HG03432 (cell line): ENCODE data around the gene CFAP90.

Experiments used
- ATAC-seq: cut with Tn5 transposase; IDR thresholded peaks from one replicate; pipeline ENCODE4 v1.9.1; 2021; ENCODE audit warnings: mild to moderate bottlenecking, moderate library complexity; ENCODE audit not compliant: unreplicated experiment

CFAP90 gene

GRCh38 chr5:7868773-7869473, 18.0 kb upstream of the CFAP90 start, which contains the start of the genes FASTKD3 and MTRR:
Gene FASTKD3 (minus strand): TSS chr5:7869031. CDS start chr5:7868083, 948 bp downstream.
Gene MTRR (plus strand): TSS chr5:7869148. CDS start chr5:7870795, 1,647 bp downstream.
- ATAC-seq, result peak; percentile 99

GRCh38 chr5:7868427-7868772, 17.5 kb upstream of the CFAP90 start:
- ATAC-seq, result no peak

- ATAC-seq, result no peak
Observed at GRCh38 chr5:7867260-7867659, 16.3 kb upstream of the CFAP90 start.

GRCh38 chr5:7866196-7866595, 15.3 kb upstream of the CFAP90 start:
- ATAC-seq, result no peak

GRCh38 chr5:7857926-7858632, 7.1 kb upstream of the CFAP90 start:
- no peak for ATAC-seq

GRCh38 chr5:7857361-7857760, 6.4 kb upstream of the CFAP90 start:
- no peak for ATAC-seq

GRCh38 chr5:7856855-7857254, 5.9 kb upstream of the CFAP90 start:
- ATAC-seq, result no peak

GRCh38 chr5:7855611-7856010, 4.7 kb upstream of the CFAP90 start:
- ATAC-seq, result no peak

- ATAC-seq, result no peak
Observed at GRCh38 chr5:7852988-7853387, 2.1 kb upstream of the CFAP90 start.

- peak; percentile 46 for ATAC-seq
Observed at GRCh38 chr5:7852542-7852941, 1.6 kb upstream of the CFAP90 start.

- no peak for ATAC-seq
Observed at GRCh38 chr5:7851617-7852289, 820 bp upstream of the CFAP90 start.

GRCh38 chr5:7851240-7851592, 283 bp upstream of the CFAP90 start:
- no peak for ATAC-seq

GRCh38 chr5:7849681-7850394, 1.1 kb downstream of the CFAP90 start:
- no peak for ATAC-seq

- ATAC-seq, result no peak
Observed at GRCh38 chr5:7848296-7848695, 2.6 kb downstream of the CFAP90 start.

GRCh38 chr5:7846327-7846726, 4.6 kb downstream of the CFAP90 start:
- no peak for ATAC-seq

- no peak for ATAC-seq
Observed at GRCh38 chr5:7845557-7845956, 5.4 kb downstream of the CFAP90 start.

- no peak for ATAC-seq
Observed at GRCh38 chr5:7844901-7845300, 6.0 kb downstream of the CFAP90 start.

GRCh38 chr5:7842531-7842930, 8.4 kb downstream of the CFAP90 start:
- no peak for ATAC-seq

GRCh38 chr5:7837403-7837802, 13.5 kb downstream of the CFAP90 start:
- no peak for ATAC-seq

- no peak for ATAC-seq
Observed at GRCh38 chr5:7834982-7835381, 16.0 kb downstream of the CFAP90 start.

- ATAC-seq, result no peak
Observed at GRCh38 chr5:7828269-7828668, 22.7 kb downstream of the CFAP90 start.
